PFSK-1 (cell line): Measurements from ENCODE around the gene C9orf152.

ENCODE experiments used
- SIN3A ChIP-seq: IDR thresholded peaks from 2 replicates; pipeline ENCODE4 v1.6.1; 2012; ENCODE audit warnings: mild to moderate bottlenecking, low read length, moderate library complexity, borderline replicate concordance; ENCODE audit not compliant: insufficient read depth
- TAF1 ChIP-seq: IDR thresholded peaks from 2 replicates; pipeline ENCODE4 v1.6.1; 2012; ENCODE audit warnings: low read length, control low read depth, borderline replicate concordance; ENCODE audit not compliant: insufficient read depth

DNA sequence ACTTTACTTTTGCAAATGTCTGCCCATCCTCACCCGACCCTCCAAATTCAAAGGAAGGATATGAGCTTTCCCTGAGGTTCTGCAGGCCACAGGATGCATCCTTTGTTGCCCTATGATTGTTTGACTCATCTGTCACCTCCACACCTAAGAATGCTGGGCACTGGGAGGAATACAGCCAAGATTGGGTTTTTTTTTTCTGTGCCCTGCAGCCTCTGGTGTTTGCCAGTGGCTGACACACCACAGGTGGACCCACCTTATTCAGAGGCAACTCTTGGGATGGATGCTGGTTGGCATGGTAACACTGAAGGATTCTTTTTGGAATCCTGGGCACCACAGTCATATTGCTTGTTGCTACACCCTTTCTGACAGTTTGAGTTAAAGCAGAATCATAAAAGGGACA is 29.7 kb downstream of the C9orf152 start:
- TF ChIP-seq SIN3A (no peak), TAF1 (no peak)
